Hematopoietic multipotent progenitor cell treated with erythropoietin and hydrocortisone succinate and interleukin-3 and kit ligand, for 6 days (in vitro differentiated cells): Measurements from ENCODE around the gene OR5D13.

ENCODE experiments used
- DNase-seq: peaks from one replicate; pipeline ENCODE4 v3.0.0-alpha.2; 2015

OR5D13 gene, protein sequence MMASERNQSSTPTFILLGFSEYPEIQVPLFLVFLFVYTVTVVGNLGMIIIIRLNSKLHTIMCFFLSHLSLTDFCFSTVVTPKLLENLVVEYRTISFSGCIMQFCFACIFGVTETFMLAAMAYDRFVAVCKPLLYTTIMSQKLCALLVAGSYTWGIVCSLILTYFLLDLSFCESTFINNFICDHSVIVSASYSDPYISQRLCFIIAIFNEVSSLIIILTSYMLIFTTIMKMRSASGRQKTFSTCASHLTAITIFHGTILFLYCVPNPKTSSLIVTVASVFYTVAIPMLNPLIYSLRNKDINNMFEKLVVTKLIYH

DNA sequence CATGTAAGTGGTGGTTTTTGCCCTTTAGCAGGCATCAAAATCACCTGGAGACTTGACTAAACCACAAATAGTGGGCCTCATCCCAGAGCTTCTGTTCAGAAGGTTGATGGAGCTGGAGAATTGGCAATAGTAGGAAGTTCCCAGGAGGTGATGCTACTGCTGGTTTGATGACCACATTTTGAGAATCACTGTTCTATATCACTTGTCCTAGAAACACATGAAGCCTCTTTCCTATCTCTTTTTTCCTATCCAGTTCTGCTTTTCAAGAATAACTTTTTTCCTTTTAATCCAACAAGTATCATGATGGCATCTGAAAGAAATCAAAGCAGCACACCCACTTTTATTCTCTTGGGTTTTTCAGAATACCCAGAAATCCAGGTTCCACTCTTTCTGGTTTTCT lies at the start of gene OR5D13:
OR5D13 (plus strand) TSS at position 301 of the 400 bp plus-strand sequence; CDS start at position 301, 0 bp downstream.
- no peak for DNase-seq

DNA sequence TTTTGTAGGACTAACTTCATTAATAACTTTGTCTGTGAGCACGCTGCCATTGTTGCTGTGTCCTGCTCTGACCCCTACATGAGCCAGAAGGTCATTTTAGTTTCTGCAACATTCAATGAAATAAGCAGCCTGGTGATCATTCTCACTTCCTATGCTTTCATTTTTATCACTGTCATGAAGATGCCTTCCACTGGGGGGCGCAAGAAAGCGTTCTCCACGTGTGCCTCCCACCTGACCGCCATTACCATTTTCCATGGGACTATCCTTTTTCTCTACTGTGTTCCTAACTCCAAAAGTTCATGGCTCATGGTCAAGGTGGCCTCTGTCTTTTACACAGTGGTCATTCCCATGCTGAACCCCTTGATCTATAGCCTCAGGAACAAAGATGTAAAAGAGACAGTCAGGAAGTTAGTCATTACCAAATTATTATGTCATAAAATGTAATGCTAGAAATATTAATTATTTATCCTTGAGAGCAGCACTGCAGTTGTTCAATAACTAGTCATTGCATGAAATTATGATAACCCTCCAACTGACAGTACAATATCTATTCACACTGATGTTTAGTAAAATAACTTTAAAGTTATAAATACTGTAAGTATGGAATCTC lies 46.4 kb upstream of the OR5D13 start:
- peak; percentile 3 for DNase-seq

GRCh38 chr11:55732936-55733335 lies 40.3 kb upstream of the OR5D13 start:
- no peak for DNase-seq

- no peak for DNase-seq
These were observed 18.4 kb downstream of the OR5D13 start for GRCh38 chr11:55791606-55792005.

DNA sequence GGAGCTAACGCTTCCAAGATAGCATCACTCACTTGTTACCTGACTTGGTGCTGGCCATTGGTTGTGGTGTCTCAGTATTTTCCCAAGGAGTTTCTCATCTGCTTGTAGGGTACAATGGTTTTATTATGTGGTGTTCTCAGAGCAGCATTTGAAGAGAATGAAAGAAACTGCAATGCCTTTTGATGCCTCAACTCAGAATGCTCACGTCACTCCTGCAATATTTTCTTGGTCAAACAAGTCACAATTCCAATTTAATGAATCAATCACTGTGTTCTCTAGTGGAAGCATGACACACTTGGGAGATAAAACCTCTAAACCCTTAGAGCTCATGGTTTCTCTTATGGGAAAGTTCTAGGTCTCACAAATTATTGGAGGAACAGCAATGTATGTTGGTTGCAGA lies 20.1 kb downstream of the OR5D13 start:
- DNase-seq, result no peak

DNA sequence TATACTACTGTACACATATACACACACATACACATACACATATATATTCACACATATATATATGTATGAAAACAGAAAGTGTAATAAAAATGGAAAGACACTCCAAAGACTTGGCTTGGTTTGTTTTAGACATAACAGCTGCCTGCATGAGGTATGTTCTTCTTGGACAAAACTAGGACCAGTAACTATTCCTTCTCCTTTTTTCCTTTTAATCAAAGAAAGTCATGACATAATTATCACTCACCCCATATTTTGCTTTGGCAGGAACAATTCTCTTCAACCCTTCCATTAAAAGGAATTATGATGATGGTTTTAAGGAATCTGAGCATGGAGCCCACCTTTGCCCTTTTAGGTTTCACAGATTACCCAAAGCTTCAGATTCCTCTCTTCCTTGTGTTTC lies 22.0 kb downstream of the OR5D13 start, which contains the start of gene OR5D14:
OR5D14 (plus strand) TSS at position 301 of the 400 bp plus-strand sequence; CDS start at position 301, 0 bp downstream.
- no peak for DNase-seq

DNA sequence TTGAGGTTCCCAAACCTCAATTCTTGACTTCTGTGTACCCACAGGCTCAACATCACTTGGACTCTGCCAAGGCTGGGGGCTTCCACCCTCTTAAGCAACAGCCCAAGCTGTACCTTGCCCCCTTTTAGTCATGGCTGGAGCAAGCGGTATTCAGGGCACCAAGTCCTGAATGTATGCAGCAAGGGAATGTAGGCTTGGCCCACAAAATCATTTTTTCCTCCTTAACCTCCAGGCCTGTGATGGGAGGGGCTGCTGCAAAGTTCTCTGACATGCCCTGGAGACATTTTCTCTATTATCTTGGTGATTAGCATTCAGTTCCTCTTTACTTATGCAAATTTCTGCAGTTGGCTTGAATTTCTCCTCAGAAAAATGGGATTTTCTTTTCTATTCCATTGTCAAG lies 33.0 kb downstream of the OR5D13 start:
- no peak for DNase-seq

- DNase-seq, result no peak
These were observed 37.8 kb downstream of the OR5D13 start, which contains the start of gene OR5L1 for GRCh38 chr11:55811067-55811466. Gene OR5L1, plus strand, starts transcription at chr11:55811367. Its CDS starts 100 bp downstream, at chr11:55811467.

DNA sequence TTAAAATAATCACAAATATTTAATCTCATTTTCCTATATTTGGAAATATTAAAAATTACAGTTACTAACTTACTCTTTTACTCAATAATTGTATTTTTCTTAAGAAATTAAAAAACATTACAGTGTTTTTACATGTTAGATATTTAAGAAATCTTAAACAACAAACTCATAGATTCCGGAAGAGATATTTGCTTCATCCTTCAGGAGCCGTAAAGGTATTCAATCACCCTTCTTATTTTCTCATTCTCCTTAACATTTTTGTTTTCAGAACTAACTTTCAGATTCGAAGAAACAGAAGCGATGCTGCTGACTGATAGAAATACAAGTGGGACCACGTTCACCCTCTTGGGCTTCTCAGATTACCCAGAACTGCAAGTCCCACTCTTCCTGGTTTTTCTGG lies 46.1 kb downstream of the OR5D13 start, which contains the start of gene OR5D18:
OR5D18 (plus strand) TSS at position 301 of the 400 bp plus-strand sequence; CDS start at position 301, 0 bp downstream.
- DNase-seq, result no peak
